ENCODE results near the gene CELSR1. TPM values are rescaled to one million over a fixed set of nuclear protein-coding genes. Genes with fewer than 3 reads are reported as not detected.
A peak's percentile ranks its signal among the peaks of the same experiment; 100 is the strongest.

CELSR1 gene
- total and polyA plus RNA-seq, 2 donors (not counting 1 experiment from before 2014, with no cell fraction given): 0.07 to 1.8 TPM

DNA sequence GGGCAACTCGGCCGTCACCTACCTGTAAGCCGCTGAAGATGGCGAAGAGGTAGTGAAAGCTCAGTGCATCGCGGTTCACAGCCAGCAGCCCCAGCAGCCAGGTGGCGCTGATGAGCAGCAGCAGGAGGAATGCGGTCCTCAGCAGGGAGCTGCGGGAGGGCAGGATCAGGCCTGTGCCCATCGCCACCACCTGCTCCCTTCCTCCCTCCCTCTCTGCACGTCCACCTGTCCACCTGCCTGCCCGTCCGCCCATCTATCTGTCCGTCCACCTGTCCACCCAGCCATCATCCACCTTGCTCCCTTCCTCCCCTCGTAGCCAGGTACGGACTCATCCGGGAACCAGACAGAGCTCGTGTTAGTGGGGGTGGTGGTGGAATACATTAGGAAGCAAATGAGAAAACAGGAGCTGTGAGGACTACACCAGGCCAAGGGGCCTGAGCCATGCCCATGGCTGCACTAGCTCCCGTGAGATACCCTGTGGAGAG lies 169.7 kb downstream of the CELSR1 start:
- peak; percentile 26 to 29 for DNase-seq (ENCODE audit: low read depth in 2 of 2)
- H3K27me3 ChIP-seq (ENCODE audit: control insufficient read depth, insufficient read depth, low read length): no peaks in the 10 kb centered on the region

DNA sequence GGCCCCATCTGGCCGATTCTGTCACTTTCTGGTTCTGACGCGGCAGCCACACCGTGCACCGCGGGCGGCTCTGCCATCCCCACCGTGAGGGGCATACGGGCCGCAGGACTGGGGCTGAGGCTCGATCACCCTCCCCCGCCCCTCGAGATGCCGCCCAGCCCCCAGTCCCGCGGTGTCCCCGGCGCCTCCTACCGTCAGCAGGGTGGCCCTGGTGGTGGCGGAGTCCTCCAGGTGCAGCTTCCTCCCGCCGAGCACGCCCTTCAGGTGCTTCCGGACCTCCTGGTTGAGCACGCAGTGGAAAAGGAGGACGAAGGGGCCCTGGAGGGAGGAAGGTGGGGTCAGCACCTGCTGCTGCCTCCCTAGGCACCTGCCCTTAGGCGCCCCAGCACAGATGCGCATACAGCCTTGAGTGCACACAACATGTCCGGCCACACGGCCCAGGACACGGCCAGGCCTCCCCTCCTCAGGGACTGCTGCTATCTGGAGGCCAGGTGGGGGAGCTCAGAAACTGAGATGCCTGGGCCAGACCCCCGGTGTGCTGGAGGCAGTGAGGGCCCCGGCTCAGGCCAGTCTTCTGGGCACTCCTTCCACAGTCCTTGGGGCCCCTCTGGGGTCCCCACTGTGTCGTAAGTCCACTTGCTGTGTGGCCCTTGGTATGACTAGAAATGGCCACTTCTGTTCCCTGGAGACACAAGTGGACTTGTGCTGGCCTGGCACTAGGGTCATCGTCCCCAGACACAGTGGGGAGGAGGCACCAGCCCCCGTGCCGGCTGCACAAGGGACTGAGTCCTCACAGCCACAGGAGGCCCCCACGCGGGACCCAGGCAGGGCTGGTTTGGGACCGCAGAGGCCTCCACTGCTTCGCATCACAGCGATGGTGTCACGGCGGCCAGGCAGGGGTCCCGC lies 170.4 kb downstream of the CELSR1 start:
- Histone ChIP-seq H3K27me3 (ENCODE audit: control insufficient read depth, insufficient read depth, low read length) (no peaks in the 10 kb centered on the region), H3K9ac (ENCODE audit: insufficient read depth, low read length) (no peak overlapping the region), H3K9me3 (ENCODE audit: control insufficient read depth, insufficient read depth, low read depth, low read length) (no peaks in the 10 kb centered on the region), H3K36me3 (ENCODE audit: control insufficient read depth, insufficient read depth, low read length) (no peaks in the 10 kb centered on the region), H3K4me1 (ENCODE audit: control insufficient read depth, extremely low read depth, insufficient read depth, low read length) (no peaks in the 10 kb centered on the region), H3K27ac (ENCODE audit: insufficient read depth, low read length) (no peak overlapping the region), H2AFZ (ENCODE audit: low read length) (no peak overlapping the region), H3K79me2 (ENCODE audit: control insufficient read depth, insufficient read depth, low read length) (no peaks in the 10 kb centered on the region), H3K4me2 (ENCODE audit: extremely low read depth, insufficient read depth, low read length) (no peak overlapping the region), H4K20me1 (ENCODE audit: control insufficient read depth, extremely low read depth, insufficient read depth, low read length) (no peaks in the 10 kb centered on the region), H3K4me3 (replicated peaks in 1 of 4; ENCODE audit: control extremely low read depth in 1 of 4, insufficient read depth in 1 of 4, low read depth in 3 of 4, low read length in 4 of 4) (no peak overlapping the region)
- TF ChIP-seq EZH2 (IDR thresholded peaks at IDR 0.05; ENCODE audit: low read length, missing control alignments): no peak
- TF ChIP-seq, protein P1, sequence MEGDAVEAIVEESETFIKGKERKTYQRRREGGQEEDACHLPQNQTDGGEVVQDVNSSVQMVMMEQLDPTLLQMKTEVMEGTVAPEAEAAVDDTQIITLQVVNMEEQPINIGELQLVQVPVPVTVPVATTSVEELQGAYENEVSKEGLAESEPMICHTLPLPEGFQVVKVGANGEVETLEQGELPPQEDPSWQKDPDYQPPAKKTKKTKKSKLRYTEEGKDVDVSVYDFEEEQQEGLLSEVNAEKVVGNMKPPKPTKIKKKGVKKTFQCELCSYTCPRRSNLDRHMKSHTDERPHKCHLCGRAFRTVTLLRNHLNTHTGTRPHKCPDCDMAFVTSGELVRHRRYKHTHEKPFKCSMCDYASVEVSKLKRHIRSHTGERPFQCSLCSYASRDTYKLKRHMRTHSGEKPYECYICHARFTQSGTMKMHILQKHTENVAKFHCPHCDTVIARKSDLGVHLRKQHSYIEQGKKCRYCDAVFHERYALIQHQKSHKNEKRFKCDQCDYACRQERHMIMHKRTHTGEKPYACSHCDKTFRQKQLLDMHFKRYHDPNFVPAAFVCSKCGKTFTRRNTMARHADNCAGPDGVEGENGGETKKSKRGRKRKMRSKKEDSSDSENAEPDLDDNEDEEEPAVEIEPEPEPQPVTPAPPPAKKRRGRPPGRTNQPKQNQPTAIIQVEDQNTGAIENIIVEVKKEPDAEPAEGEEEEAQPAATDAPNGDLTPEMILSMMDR (conservative IDR thresholded peaks at IDR 0.05 in 1 of 2, IDR thresholded peaks at IDR 0.05 in 1 of 2; ENCODE audit: low read depth in 1 of 2, low read length in 2 of 2): no peak
- no peak for DNase-seq (ENCODE audit: low read depth in 2 of 2)

More for the DNA sequence above, 169.7 kb downstream of the CELSR1 start:
- H3K4me1 ChIP-seq (ENCODE audit: control insufficient read depth, extremely low read depth, insufficient read depth, low read length): no peaks in the 10 kb centered on the region
- H3K9ac ChIP-seq (ENCODE audit: insufficient read depth, low read length): no peak overlapping the region
- TF ChIP-seq EZH2 (IDR thresholded peaks at IDR 0.05; ENCODE audit: low read length, missing control alignments): no peak
- TF ChIP-seq, protein P1 (conservative IDR thresholded peaks at IDR 0.05 in 1 of 2, IDR thresholded peaks at IDR 0.05 in 1 of 2; ENCODE audit: low read depth in 1 of 2, low read length in 2 of 2): peak; percentile 73 to 87
- H3K4me3 ChIP-seq (replicated peaks in 1 of 4; ENCODE audit: control extremely low read depth in 1 of 4, insufficient read depth in 1 of 4, low read depth in 3 of 4, low read length in 4 of 4): no peak overlapping the region
- H3K36me3 ChIP-seq (ENCODE audit: control insufficient read depth, insufficient read depth, low read length): no peaks in the 10 kb centered on the region
- H2AFZ ChIP-seq (ENCODE audit: low read length): no peak overlapping the region
- no peak overlapping the region for H3K27ac ChIP-seq (ENCODE audit: insufficient read depth, low read length)
- H4K20me1 ChIP-seq (ENCODE audit: control insufficient read depth, extremely low read depth, insufficient read depth, low read length): no peaks in the 10 kb centered on the region
- H3K9me3 ChIP-seq (ENCODE audit: control insufficient read depth, insufficient read depth, low read depth, low read length): no peaks in the 10 kb centered on the region
- H3K4me2 ChIP-seq (ENCODE audit: extremely low read depth, insufficient read depth, low read length): no peak overlapping the region
- no peaks in the 10 kb centered on the region for H3K79me2 ChIP-seq (ENCODE audit: control insufficient read depth, insufficient read depth, low read length)

DNA sequence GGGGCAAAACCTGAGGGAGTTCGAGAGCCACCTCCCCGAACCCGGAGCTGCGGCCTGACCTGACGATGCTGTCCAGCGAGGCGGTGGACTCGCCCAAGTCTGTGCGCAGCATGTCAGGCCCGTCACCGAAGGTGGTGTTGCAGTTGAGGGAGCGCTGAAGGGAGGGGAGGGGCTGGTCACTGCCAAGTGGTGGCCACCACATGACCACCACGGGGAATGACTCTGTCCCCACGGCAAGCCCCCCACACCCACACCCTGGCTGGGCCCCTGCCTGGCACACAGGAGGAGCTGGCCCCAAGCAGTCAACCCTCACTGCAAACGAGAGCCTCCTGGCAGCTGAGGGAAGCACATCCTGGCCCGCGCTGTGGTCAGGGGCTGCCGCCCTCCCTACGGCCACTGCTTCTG lies 171.1 kb downstream of the CELSR1 start:
- H3K36me3 ChIP-seq (ENCODE audit: control insufficient read depth, insufficient read depth, low read length): no peaks in the 10 kb centered on the region
- H2AFZ ChIP-seq (ENCODE audit: low read length): no peak overlapping the region
- H3K4me1 ChIP-seq (ENCODE audit: control insufficient read depth, extremely low read depth, insufficient read depth, low read length): no peaks in the 10 kb centered on the region
- no peak for DNase-seq (ENCODE audit: low read depth in 2 of 2)
- no peaks in the 10 kb centered on the region for H3K27me3 ChIP-seq (ENCODE audit: control insufficient read depth, insufficient read depth, low read length)
- H3K9ac ChIP-seq (ENCODE audit: insufficient read depth, low read length): no peak overlapping the region
- no peaks in the 10 kb centered on the region for H3K79me2 ChIP-seq (ENCODE audit: control insufficient read depth, insufficient read depth, low read length)
- TF ChIP-seq, protein P1 (conservative IDR thresholded peaks at IDR 0.05 in 1 of 2, IDR thresholded peaks at IDR 0.05 in 1 of 2; ENCODE audit: low read depth in 1 of 2, low read length in 2 of 2): no peak
- TF ChIP-seq EZH2 (IDR thresholded peaks at IDR 0.05; ENCODE audit: low read length, missing control alignments): no peak
- no peaks in the 10 kb centered on the region for H4K20me1 ChIP-seq (ENCODE audit: control insufficient read depth, extremely low read depth, insufficient read depth, low read length)
- no peak overlapping the region for H3K4me3 ChIP-seq (replicated peaks in 1 of 4; ENCODE audit: control extremely low read depth in 1 of 4, insufficient read depth in 1 of 4, low read depth in 3 of 4, low read length in 4 of 4)
- no peak overlapping the region for H3K4me2 ChIP-seq (ENCODE audit: extremely low read depth, insufficient read depth, low read length)
- H3K27ac ChIP-seq (ENCODE audit: insufficient read depth, low read length): no peak overlapping the region
- no peaks in the 10 kb centered on the region for H3K9me3 ChIP-seq (ENCODE audit: control insufficient read depth, insufficient read depth, low read depth, low read length)
